ENCODE measurements around the gene SEMA4F.

Gene SEMA4F

DNA sequence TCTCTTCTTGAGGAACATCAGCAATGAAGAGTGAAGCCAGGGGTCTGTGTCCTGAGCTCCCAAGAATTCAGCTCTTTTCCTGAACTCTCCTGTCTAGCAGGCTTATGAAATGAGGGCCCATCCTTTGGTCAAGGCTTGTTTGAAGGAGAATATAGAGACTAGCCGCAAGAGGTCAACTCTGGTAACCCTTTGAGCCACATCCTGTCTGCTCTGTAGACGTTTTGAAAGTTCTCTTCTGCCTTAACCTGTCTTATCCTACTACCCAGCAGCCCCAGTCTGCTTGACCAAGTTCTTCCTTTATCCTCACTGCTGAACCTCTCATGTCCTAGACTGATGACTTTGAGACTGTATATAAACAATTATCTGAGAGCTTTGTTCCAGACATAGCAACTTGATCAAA, 5.4 kb downstream of the SEMA4F start:
- DNase-seq (ENCODE audit: low read depth): no peak

DNA sequence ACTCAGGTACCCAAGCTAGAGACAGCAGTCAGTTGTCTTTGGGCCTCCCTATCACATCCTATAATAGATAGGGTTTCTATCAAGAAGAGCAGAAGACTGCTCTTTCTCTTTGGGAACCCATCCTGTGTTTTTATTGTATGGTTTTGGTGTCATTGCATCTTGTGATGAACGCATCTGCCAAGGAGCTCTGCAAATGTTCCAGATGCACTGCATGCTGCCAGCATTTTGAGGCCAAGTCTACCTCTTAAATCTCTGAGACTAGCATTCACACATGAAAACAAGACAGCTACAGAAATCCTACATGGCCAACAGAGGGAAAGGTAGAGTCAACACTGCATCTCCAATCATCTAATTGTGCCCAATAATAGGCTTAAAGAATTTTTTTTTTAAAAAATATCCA, 14.0 kb downstream of the SEMA4F start:
- no peak for DNase-seq (ENCODE audit: low read depth)

DNA sequence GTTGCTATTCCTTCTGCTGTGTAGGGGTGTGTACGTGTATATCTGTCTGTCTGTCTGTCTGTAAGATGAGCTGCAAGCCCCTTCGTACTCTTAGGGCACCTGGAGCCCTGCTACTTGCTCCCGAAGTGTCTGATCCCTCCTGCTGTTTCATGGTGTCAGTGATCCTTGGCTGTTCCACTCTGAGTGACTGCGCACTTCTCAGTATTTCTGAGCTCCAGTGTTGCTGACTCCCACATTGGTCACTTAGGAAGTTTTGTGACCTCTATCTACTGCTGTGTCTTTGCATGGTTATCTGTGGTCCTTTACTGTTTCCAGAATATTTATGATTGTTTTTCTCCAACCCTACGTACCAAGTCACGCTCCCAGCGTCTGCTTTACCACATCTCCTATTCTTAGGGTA, 16.2 kb downstream of the SEMA4F start:
- no peak for DNase-seq (ENCODE audit: low read depth)

GRCh38 chr2:74671479-74671878, 17.4 kb downstream of the SEMA4F start:
- no peak for DNase-seq (ENCODE audit: low read depth)

- no peak for DNase-seq (ENCODE audit: low read depth)
Measured at GRCh38 chr2:74673826-74674528, 19.9 kb downstream of the SEMA4F start.

GRCh38 chr2:74675090-74675489, 21.0 kb downstream of the SEMA4F start:
- DNase-seq (ENCODE audit: low read depth): no peak

GRCh38 chr2:74676331-74676730, 22.3 kb downstream of the SEMA4F start:
- no peak for DNase-seq (ENCODE audit: low read depth)

GRCh38 chr2:74679615-74680014, 25.6 kb downstream of the SEMA4F start:
- DNase-seq (ENCODE audit: low read depth): no peak

GRCh38 chr2:74682501-74682900, 28.5 kb downstream of the SEMA4F start:
- DNase-seq (ENCODE audit: low read depth): no peak

- no peak for DNase-seq (ENCODE audit: low read depth)
Measured at GRCh38 chr2:74685408-74685807, 31.4 kb downstream of the SEMA4F start.

DNA sequence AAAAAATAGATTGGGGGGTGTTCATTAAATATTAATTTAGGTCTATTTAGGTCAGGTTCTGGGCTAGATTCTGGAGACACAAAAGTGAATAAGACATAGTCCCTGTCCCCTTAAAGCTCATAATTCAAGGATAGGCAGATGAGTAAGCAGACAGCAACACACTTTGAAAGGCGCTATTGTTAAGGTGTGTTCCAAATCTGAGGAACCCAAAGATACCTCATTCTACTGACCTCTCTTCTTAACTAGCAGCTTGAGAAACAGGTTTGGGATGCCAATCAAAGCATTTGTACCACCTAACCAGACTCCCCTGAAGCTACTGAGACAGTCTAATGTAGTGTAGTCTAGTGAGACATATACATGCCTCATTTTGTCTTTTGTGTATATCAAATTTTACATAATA, 34.8 kb downstream of the SEMA4F start:
- DNase-seq (ENCODE audit: low read depth): no peak

- DNase-seq (ENCODE audit: low read depth): no peak
Measured at GRCh38 chr2:74689671-74690070, 35.6 kb downstream of the SEMA4F start.

DNA sequence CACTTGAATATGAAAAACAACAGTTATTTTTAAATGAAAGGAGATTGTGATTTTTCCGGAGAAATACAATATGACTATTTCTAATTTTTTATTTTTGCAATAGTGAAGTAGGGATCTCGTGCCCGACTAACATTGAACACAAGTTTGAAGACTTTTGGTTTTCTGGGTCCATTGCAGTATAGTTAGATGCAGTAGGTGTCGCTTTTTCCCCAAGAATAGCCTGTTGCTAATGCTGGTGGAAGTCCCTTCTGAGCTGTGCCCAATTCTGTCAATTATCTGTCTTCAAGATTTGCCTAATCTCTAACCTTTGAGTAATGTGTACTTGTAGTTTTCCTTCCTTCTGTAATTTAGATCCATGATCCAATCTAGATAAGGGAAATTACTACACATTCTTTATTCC, 36.5 kb downstream of the SEMA4F start:
- no peak for DNase-seq (ENCODE audit: low read depth)

DNA sequence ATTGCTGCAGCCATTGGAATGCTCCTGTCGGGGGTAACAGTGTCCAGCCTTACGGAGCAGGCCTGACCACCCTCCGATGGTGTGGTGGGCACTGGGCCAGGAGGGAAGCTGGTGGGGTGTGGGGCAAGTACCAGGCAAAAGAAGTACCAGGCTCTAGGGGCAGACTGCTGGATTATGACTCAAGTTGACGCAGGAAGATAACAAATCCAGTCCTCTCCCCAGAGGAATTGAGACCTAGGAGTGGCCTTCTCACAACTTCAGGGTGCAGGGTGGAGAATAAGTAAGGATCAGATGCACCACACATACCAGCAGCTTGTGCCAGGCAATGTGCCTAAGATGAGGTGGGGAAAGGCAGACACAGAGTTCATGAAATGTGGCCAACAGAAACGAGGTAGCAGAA, 37.9 kb downstream of the SEMA4F start:
- DNase-seq (ENCODE audit: low read depth): no peak

GRCh38 chr2:74693213-74693612, 39.2 kb downstream of the SEMA4F start:
- no peak for DNase-seq (ENCODE audit: low read depth)

DNA sequence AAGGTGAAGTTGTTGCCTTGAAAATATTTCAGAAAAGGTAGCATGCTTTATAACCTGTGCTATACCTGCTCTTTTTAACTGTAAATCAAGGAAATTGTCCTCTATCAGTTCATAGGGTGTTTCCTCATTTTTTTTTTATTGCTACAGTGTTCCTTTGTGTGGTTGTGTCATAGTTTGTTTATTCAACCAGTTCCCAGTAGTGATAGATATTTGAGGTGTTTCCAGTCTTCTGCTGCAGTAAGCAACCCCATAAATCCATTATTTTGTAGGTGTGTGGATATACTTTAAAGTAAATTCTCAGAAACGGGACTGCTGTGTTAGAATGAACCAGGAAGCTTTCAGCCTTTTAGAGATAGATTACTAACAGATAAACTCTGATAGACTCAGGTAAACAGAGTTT, 39.6 kb downstream of the SEMA4F start:
- DNase-seq (ENCODE audit: low read depth): no peak

- DNase-seq (ENCODE audit: low read depth): no peak
Measured at GRCh38 chr2:74694281-74694680, 40.2 kb downstream of the SEMA4F start.

DNA sequence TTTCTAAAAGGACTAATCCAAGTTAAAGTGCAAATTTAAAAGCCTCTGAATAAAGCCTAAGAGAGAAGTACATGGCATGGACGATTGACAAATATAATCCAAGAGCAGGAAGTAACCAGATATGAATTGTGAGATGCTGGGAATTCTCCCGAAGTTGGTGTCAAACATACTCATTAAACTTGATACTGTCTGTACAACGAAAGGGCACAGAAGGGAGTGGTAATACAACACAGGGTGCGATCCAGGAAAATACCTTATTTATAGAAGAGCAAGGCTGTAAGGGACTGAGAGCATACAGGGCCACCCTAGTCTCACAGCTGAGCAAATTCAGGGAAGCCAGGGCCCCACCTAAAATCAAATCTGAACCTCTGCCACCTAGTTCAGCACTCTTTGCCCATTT, 41.6 kb downstream of the SEMA4F start:
- DNase-seq (ENCODE audit: low read depth): no peak

GRCh38 chr2:74696829-74697228, 42.8 kb downstream of the SEMA4F start:
- no peak for DNase-seq (ENCODE audit: low read depth)

GRCh38 chr2:74700643-74701372, 46.8 kb downstream of the SEMA4F start:
- no peak for DNase-seq (ENCODE audit: low read depth)

GRCh38 chr2:74702001-74702715, 48.1 kb downstream of the SEMA4F start:
- DNase-seq (ENCODE audit: low read depth): no peak

GRCh38 chr2:74703373-74703772, 49.3 kb downstream of the SEMA4F start:
- DNase-seq (ENCODE audit: low read depth): no peak

GRCh38 chr2:74704216-74704615, 50.2 kb downstream of the SEMA4F start:
- DNase-seq (ENCODE audit: low read depth): no peak
